ENCODE results near the gene R3HDM2. TPM values are rescaled to one million over a fixed set of nuclear protein-coding genes. Genes with fewer than 3 reads are reported as not detected.

Gene R3HDM2
- polyA plus RNA-seq, 1 donor from 2014 or later, result 11.1 TPM

DNA sequence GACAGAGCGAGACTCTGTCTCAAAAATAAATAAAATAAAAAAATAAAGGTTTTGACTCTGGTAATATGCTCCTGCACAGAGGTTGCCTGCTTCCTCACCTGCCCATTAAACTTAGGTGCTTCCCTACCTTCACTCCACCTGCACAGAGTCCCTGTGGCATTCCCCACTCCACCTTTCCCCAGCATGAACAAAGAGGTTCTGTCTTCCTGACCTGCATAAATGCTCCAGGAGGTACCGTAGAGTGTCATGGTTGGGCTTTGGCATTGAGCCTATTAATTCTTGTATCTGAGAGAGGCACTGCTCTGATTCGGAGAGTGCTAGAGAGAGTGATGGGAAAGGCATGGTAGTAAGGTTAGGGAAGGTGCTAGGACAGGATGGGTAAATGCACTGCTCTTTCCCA is 42.5 kb upstream of the R3HDM2 start:
- Histone ChIP-seq H3K27ac (ENCODE audit: low read length) (no peak overlapping the region), H2AFZ (ENCODE audit: low read depth, low read length) (no peak overlapping the region), H3F3A (ENCODE audit: insufficient read depth, low read length, poor library complexity, severe bottlenecking) (no peaks in the 10 kb centered on the region), H3K9ac (ENCODE audit: low read length) (no peak overlapping the region), H3K79me2 (replicated peaks; ENCODE audit: insufficient read depth, low read length) (no peaks in the 10 kb centered on the region), H3K4me3 (ENCODE audit: low read length) (no peak overlapping the region), H3K4me2 (ENCODE audit: low read length) (no peak overlapping the region), H3K9me3 (ENCODE audit: low read length) (no peaks in the 10 kb centered on the region), H4K20me1 (ENCODE audit: insufficient read depth) (no peaks in the 10 kb centered on the region), H3K36me3 (ENCODE audit: insufficient read depth, low read length) (no peaks in the 10 kb centered on the region), H3K9me2 (ENCODE audit: insufficient read depth, low read length) (no peaks in the 10 kb centered on the region), H3K27me3 (ENCODE audit: insufficient read depth, low read depth, low read length) (peaks cover 76% of the 10 kb centered on the region)
- TF ChIP-seq POLR2AphosphoS5 (IDR thresholded peaks at IDR 0.05), result no peak
- no peak for TF ChIP-seq CTCF (IDR thresholded peaks at IDR 0.05; ENCODE audit: poor library complexity, severe bottlenecking)

DNA sequence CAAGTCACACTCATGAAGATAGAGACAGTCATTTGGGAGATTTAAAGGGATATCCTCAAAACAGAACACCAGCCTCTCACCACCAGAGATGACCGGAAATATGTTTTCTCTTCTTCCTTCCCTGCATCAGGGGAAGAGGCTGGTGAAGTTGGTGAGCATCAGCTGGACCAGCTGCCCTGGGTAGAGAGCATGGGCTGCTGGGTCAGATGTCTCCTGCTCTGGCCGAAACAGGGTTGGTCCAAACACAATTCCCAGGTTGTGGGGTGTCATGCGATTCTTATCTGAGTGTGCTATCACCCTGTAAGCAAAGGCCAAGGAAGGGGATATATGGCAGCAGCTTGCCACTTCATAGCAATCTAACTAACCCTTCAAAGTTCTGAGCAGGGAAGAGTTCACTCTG is 41.5 kb upstream of the R3HDM2 start:
- Histone ChIP-seq H3K9me3 (ENCODE audit: low read length) (no peaks in the 10 kb centered on the region), H4K20me1 (ENCODE audit: insufficient read depth) (no peaks in the 10 kb centered on the region), H3F3A (ENCODE audit: insufficient read depth, low read length, poor library complexity, severe bottlenecking) (no peaks in the 10 kb centered on the region), H3K9ac (ENCODE audit: low read length) (no peak overlapping the region), H3K27ac (ENCODE audit: low read length) (no peak overlapping the region), H3K4me3 (ENCODE audit: low read length) (no peak overlapping the region), H3K9me2 (ENCODE audit: insufficient read depth, low read length) (no peaks in the 10 kb centered on the region), H3K27me3 (ENCODE audit: insufficient read depth, low read depth, low read length) (peaks cover 70% of the 10 kb centered on the region), H3K36me3 (ENCODE audit: insufficient read depth, low read length) (no peaks in the 10 kb centered on the region), H3K4me2 (ENCODE audit: low read length) (no peak overlapping the region), H3K79me2 (replicated peaks; ENCODE audit: insufficient read depth, low read length) (no peaks in the 10 kb centered on the region), H2AFZ (ENCODE audit: low read depth, low read length) (no peak overlapping the region)
- TF ChIP-seq EZH2 (IDR thresholded peaks at IDR 0.05; ENCODE audit: borderline replicate concordance, insufficient read depth, low read length, poor library complexity, severe bottlenecking) (no peak), EP300 (conservative IDR thresholded peaks at IDR 0.05; ENCODE audit: poor library complexity, severe bottlenecking) (no peak), TAF1 (IDR thresholded peaks at IDR 0.05; ENCODE audit: low read depth) (no peak), CTCF (IDR thresholded peaks at IDR 0.05; ENCODE audit: poor library complexity, severe bottlenecking) (no peak), MXI1 (conservative IDR thresholded peaks at IDR 0.05; ENCODE audit: poor library complexity, severe bottlenecking) (no peak), RAD21 (conservative IDR thresholded peaks at IDR 0.05) (no peak), POLR2AphosphoS5 (IDR thresholded peaks at IDR 0.05) (no peak), SMC3 (conservative IDR thresholded peaks at IDR 0.05; ENCODE audit: poor library complexity) (no peak)
- TF ChIP-seq, protein P1, sequence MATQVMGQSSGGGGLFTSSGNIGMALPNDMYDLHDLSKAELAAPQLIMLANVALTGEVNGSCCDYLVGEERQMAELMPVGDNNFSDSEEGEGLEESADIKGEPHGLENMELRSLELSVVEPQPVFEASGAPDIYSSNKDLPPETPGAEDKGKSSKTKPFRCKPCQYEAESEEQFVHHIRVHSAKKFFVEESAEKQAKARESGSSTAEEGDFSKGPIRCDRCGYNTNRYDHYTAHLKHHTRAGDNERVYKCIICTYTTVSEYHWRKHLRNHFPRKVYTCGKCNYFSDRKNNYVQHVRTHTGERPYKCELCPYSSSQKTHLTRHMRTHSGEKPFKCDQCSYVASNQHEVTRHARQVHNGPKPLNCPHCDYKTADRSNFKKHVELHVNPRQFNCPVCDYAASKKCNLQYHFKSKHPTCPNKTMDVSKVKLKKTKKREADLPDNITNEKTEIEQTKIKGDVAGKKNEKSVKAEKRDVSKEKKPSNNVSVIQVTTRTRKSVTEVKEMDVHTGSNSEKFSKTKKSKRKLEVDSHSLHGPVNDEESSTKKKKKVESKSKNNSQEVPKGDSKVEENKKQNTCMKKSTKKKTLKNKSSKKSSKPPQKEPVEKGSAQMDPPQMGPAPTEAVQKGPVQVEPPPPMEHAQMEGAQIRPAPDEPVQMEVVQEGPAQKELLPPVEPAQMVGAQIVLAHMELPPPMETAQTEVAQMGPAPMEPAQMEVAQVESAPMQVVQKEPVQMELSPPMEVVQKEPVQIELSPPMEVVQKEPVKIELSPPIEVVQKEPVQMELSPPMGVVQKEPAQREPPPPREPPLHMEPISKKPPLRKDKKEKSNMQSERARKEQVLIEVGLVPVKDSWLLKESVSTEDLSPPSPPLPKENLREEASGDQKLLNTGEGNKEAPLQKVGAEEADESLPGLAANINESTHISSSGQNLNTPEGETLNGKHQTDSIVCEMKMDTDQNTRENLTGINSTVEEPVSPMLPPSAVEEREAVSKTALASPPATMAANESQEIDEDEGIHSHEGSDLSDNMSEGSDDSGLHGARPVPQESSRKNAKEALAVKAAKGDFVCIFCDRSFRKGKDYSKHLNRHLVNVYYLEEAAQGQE (IDR thresholded peaks at IDR 0.05; ENCODE audit: borderline replicate concordance), result no peak

All from neural cell (in vitro differentiated cells).